Kidney (tissue), 14 donors: ENCODE data around the gene PSMD3. TPM values are rescaled to one million over a fixed set of nuclear protein-coding genes. Genes with fewer than 3 reads are reported as not detected.

Experiments
- DNase-seq, 5 donors: peaks; one replicate each; pipeline ENCODE4 v3.0.0-alpha.2; 2013 to 2020
- FAIRE-seq: peaks from 2 replicates; lab custom pipeline; 2012; peaks lifted over from hg19 to GRCh38; lab: Jason Lieb, UNC
- H3K27ac ChIP-seq, 2 donors: one replicate each; pipeline ENCODE4 v1.7.0; 2013; ENCODE audit warnings: low read depth in 2 of 2, low read length in 2 of 2, inconsistent platforms in 1 of 2
- H3K27me3 ChIP-seq: one replicate; pipeline ENCODE4 v1.7.1; 2013; ENCODE audit warnings: low read length, inconsistent platforms; ENCODE audit not compliant: control insufficient read depth, insufficient read depth
- H3K36me3 ChIP-seq, 3 donors: one replicate each; pipeline versions ENCODE4 v1.7.0 to v1.7.1; 2013; ENCODE audit warnings: low read length in 3 of 3, control low read depth in 1 of 3, inconsistent platforms in 1 of 3; ENCODE audit not compliant: insufficient read depth in 3 of 3, control insufficient read depth in 2 of 3
- H3K4me1 ChIP-seq, 3 donors: one replicate each; pipeline versions ENCODE4 v1.7.0 to v1.7.1; 2013; ENCODE audit warnings: low read length in 3 of 3, inconsistent platforms in 1 of 3, low read depth in 1 of 3; ENCODE audit not compliant: control insufficient read depth in 2 of 3, insufficient read depth in 2 of 3
- H3K4me3 ChIP-seq, 3 donors: one replicate each; pipeline versions ENCODE4 v1.7.0 to v1.8.1; 2013; ENCODE audit warnings: low read length in 3 of 3, control low read depth in 1 of 3, inconsistent platforms in 1 of 3
- H3K9ac ChIP-seq, 3 donors: one replicate each; pipeline versions ENCODE4 v1.7.0 to v1.7.1; 2013; ENCODE audit warnings: low read length in 3 of 3, control low read depth in 1 of 3, inconsistent platforms in 1 of 3
- H3K9me3 ChIP-seq, 3 donors: one replicate each; pipeline versions ENCODE4 v1.7.0 to v1.7.1; 2013; ENCODE audit warnings: low read length in 3 of 3, control low read depth in 1 of 3, inconsistent platforms in 1 of 3; ENCODE audit not compliant: control insufficient read depth in 2 of 3, insufficient read depth in 1 of 3
- CTCF ChIP-seq: IDR thresholded peaks from 3 replicates; pipeline ENCODE4 v1.5.1; 2012; ENCODE audit warnings: mild to moderate bottlenecking, moderate library complexity, borderline replicate concordance; ENCODE audit not compliant: insufficient read depth; ENCODE audit errors: extremely low read depth
- intact Hi-C: fragments of 100-400 bp; cut with DNase I; formaldehyde crosslinking; loops from one replicate; pipeline ENCODE4 v1.11.1; 2022
- polyA plus RNA-seq: library from polyadenylated mRNA; stranded (reverse); fragments of 350-450 nt; fragmentation: Illumina TruSeq; extraction: RNeasy Lipid Tissue Mini Kit (QIAGEN cat#74804); gene quantifications from one replicate; pipeline ENCODE4 v1.2.3, GENCODE V29; 2014; ENCODE audit warnings: low read depth, low replicate concordance; ENCODE audit not compliant: insufficient read depth
- total RNA-seq: library from RNA; stranded (reverse); fragmentation: NEBNext Ultra II Directional; extraction: Animal tissue kit (Norgen Biotek cat#: 25700); gene quantifications from one replicate; pipeline ENCODE4 v1.2.1, GENCODE V29; 2021
- donor health status: control.
- donor health status: control.
- donor health status: control.
- donor health status: control.
- donor health status: control.
- donor health status: DM: yes; HTN: yes; CAD: no.
- donor health status: Normal renal cell carcinoma (clear cell type).

PSMD3 gene
- total and polyA plus RNA-seq, 2 donors from 2014 or later = 63.6 to 66.4 TPM

DNA sequence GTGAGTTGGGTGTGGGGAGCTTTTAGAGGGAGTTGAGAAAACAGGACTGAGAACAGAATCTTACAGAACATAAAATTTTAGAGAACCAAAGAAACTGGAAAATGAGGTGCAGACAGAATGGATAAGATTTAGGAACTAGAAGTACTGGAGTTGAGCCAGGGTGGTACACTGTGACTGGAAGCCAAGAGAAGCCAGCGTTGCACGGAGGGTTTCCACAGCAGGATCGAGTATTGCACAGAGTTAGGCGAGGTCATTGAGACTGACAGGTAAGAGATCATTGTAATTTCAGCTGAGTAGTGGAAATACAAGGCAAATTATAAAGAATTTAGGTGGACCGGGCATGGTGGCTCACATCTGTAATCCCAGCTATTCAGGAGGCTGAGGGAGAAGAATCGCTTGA, 11.2 kb upstream of the PSMD3 start:
- no peaks in the 10 kb centered on the region for H3K9me3 ChIP-seq
- DNase-seq = no peak
- intact Hi-C loops = no loop called here
- H3K9ac ChIP-seq = no peak overlapping the region
- no peak overlapping the region for H3K27ac ChIP-seq
- no peak for FAIRE-seq
- H3K36me3 ChIP-seq = no peaks in the 10 kb centered on the region
- no peak for TF ChIP-seq CTCF
- H3K4me3 ChIP-seq = no peak overlapping the region
- no peaks in the 10 kb centered on the region for H3K4me1 ChIP-seq
- no peaks in the 10 kb centered on the region for H3K27me3 ChIP-seq

- intact Hi-C loops = no loop called here
- H3K27ac ChIP-seq = no peak overlapping the region
- no peak for DNase-seq
- FAIRE-seq = no peak
- no peak overlapping the region for H3K4me3 ChIP-seq
- no peaks in the 10 kb centered on the region for H3K27me3 ChIP-seq
- no peak overlapping the region for H3K9ac ChIP-seq
- H3K36me3 ChIP-seq = no peaks in the 10 kb centered on the region
- TF ChIP-seq CTCF = no peak
- no peaks in the 10 kb centered on the region for H3K9me3 ChIP-seq
- H3K4me1 ChIP-seq = no peaks in the 10 kb centered on the region
These were observed 10.4 kb upstream of the PSMD3 start for GRCh38 chr17:39970157-39970692.

- DNase-seq (no peak), FAIRE-seq (no peak)
- Histone ChIP-seq H3K4me1 (no peaks in the 10 kb centered on the region), H3K4me3 (no peak overlapping the region), H3K36me3 (no peaks in the 10 kb centered on the region), H3K9ac (no peak overlapping the region), H3K27ac (no peak overlapping the region), H3K27me3 (no peaks in the 10 kb centered on the region), H3K9me3 (no peaks in the 10 kb centered on the region)
- intact Hi-C loops = no loop called here
- no peak for TF ChIP-seq CTCF
These were observed 9.5 kb upstream of the PSMD3 start for GRCh38 chr17:39971076-39971603.

- Histone ChIP-seq H3K27me3 (no peaks in the 10 kb centered on the region), H3K36me3 (no peaks in the 10 kb centered on the region), H3K4me3 (no peak overlapping the region), H3K27ac (no peak overlapping the region), H3K4me1 (no peaks in the 10 kb centered on the region), H3K9me3 (no peaks in the 10 kb centered on the region), H3K9ac (no peak overlapping the region)
- DNase-seq (no peak), FAIRE-seq (no peak)
- TF ChIP-seq CTCF = no peak
- intact Hi-C loops = no loop called here
These were observed 8.3 kb upstream of the PSMD3 start for GRCh38 chr17:39972271-39972670.
